NCI-H146 treated with DMSO at 0.1 percent for 48 hours (cell line): ENCODE measurements around the gene TAF11L9.
"Not testable (repeated sequence)": the region's sequence is repeated elsewhere in the genome, so short reads cannot be mapped to it uniquely, and the experiment has no call there.

Source experiments
- DNase-seq: peaks from one replicate; lab custom pipeline; 2025; ENCODE audit not compliant: unreplicated experiment; lab: John Stamatoyannopoulos, UW

The TAF11L9 gene

GRCh38 chr5:17594255-17594654 is at the start of gene TAF11L9:
Gene TAF11L9, minus strand, starts transcription at chr5:17594394.
- not testable (repeated sequence) for DNase-seq

GRCh38 chr5:17634160-17634559 is 40.0 kb upstream of the TAF11L9 start, which contains the start of gene TAF11L14:
Gene TAF11L14, plus strand, starts transcription at chr5:17634460.
- DNase-seq: no peak

GRCh38 chr5:17631788-17632187 is 37.6 kb upstream of the TAF11L9 start, which contains the start of gene TAF11L13:
Gene TAF11L13, plus strand, starts transcription at chr5:17632088.
- not testable (repeated sequence) for DNase-seq

GRCh38 chr5:17625686-17626085 is 31.5 kb upstream of the TAF11L9 start:
- DNase-seq: no peak

- no peak for DNase-seq
Measured at GRCh38 chr5:17620627-17621026, 26.4 kb upstream of the TAF11L9 start.

GRCh38 chr5:17619354-17619753 is 25.2 kb upstream of the TAF11L9 start:
- no peak for DNase-seq

GRCh38 chr5:17614872-17615605 is 20.8 kb upstream of the TAF11L9 start:
- no peak for DNase-seq

GRCh38 chr5:17610092-17610491 is 15.9 kb upstream of the TAF11L9 start, which contains the start of gene TAF11L12:
Gene TAF11L12, plus strand, starts transcription at chr5:17610392.
- not testable (repeated sequence) for DNase-seq

- not testable (repeated sequence) for DNase-seq
Measured at GRCh38 chr5:17607461-17607860, 13.3 kb upstream of the TAF11L9 start.

GRCh38 chr5:17604951-17605350 is 10.8 kb upstream of the TAF11L9 start:
- DNase-seq: no peak

- DNase-seq: not testable (repeated sequence)
Measured at GRCh38 chr5:17603880-17604279, 9.7 kb upstream of the TAF11L9 start, which contains the start of gene TAF11L11. Gene TAF11L11, plus strand, starts transcription at chr5:17604183.

GRCh38 chr5:17597728-17598127 is 3.5 kb upstream of the TAF11L9 start, which contains the start of gene TAF11L10:
Gene TAF11L10, minus strand, starts transcription at chr5:17597828.
- not testable (repeated sequence) for DNase-seq

GRCh38 chr5:17590860-17591259 is 3.3 kb downstream of the TAF11L9 start, which contains the start of gene TAF11L8:
Gene TAF11L8, minus strand, starts transcription at chr5:17590960.
- DNase-seq: not testable (repeated sequence)

GRCh38 chr5:17585658-17586057 is 8.5 kb downstream of the TAF11L9 start, which contains the start of gene TAF11L7:
Gene TAF11L7, minus strand, starts transcription at chr5:17585758.
- not testable (repeated sequence) for DNase-seq
